Measurements from ENCODE around the gene GPR146. TPM values are rescaled to one million over a fixed set of nuclear protein-coding genes. Genes with fewer than 3 reads are reported as not detected.
"Not testable (repeated sequence)": the region's sequence is repeated elsewhere in the genome, so short reads cannot be mapped to it uniquely, and the experiment has no call there.

Gene GPR146
- polyA plus RNA-seq, 5 donors, result 4.6 to 10.8 (median 7.0) TPM

- no peak for DNase-seq
Measured at GRCh38 chr7:1056785-1057410, 12.6 kb downstream of the GPR146 start.

DNA sequence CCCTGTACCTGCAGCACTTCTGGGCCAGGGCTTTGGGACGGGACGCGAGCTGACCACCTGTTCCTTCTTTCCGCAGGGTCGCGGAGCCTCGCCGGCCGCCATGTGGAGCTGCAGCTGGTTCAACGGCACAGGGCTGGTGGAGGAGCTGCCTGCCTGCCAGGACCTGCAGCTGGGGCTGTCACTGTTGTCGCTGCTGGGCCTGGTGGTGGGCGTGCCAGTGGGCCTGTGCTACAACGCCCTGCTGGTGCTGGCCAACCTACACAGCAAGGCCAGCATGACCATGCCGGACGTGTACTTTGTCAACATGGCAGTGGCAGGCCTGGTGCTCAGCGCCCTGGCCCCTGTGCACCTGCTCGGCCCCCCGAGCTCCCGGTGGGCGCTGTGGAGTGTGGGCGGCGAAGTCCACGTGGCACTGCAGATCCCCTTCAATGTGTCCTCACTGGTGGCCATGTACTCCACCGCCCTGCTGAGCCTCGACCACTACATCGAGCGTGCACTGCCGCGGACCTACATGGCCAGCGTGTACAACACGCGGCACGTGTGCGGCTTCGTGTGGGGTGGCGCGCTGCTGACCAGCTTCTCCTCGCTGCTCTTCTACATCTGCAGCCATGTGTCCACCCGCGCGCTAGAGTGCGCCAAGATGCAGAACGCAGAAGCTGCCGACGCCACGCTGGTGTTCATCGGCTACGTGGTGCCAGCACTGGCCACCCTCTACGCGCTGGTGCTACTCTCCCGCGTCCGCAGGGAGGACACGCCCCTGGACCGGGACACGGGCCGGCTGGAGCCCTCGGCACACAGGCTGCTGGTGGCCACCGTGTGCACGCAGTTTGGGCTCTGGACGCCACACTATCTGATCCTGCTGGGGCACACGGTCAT lies 13.3 kb downstream of the GPR146 start:
- DNase-seq, result no peak

DNA sequence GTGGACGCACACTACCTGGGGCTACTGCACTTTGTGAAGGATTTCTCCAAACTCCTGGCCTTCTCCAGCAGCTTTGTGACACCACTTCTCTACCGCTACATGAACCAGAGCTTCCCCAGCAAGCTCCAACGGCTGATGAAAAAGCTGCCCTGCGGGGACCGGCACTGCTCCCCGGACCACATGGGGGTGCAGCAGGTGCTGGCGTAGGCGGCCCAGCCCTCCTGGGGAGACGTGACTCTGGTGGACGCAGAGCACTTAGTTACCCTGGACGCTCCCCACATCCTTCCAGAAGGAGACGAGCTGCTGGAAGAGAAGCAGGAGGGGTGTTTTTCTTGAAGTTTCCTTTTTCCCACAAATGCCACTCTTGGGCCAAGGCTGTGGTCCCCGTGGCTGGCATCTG lies 14.0 kb downstream of the GPR146 start:
- DNase-seq, result no peak

- no peak for DNase-seq
Measured at GRCh38 chr7:1058821-1059199, 14.5 kb downstream of the GPR146 start.

GRCh38 chr7:1059200-1060091 lies 15.1 kb downstream of the GPR146 start:
- DNase-seq, result no peak

GRCh38 chr7:1060315-1061072 lies 16.1 kb downstream of the GPR146 start:
- DNase-seq, result no peak

- DNase-seq, result no peak
Measured at GRCh38 chr7:1061180-1061579, 16.8 kb downstream of the GPR146 start.

GRCh38 chr7:1062296-1063294 lies 18.2 kb downstream of the GPR146 start:
- no peak for DNase-seq

- no peak for DNase-seq
Measured at GRCh38 chr7:1063361-1063760, 19.0 kb downstream of the GPR146 start.

DNA sequence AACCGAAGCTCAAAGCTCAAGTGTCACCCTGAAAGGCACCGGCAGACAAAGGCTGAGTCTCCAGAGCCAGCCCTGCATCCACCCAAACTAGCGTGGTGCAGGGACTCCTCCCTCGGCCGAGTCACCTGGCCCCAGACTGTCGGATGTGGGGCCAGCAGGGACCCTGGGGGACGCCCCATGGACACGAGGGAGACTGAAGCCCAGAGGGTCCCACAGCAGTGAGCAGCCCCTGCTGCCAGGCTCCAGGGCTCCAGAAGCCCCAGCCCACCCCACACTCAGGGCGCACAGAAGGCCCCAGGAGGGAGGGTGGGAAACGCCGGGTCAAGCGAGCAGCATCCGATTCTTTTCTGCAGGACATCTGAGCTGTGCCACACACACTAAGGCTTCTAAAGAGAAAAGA lies 20.2 kb downstream of the GPR146 start:
- DNase-seq, result no peak

GRCh38 chr7:1065263-1065584 lies 20.9 kb downstream of the GPR146 start:
- no peak for DNase-seq

DNA sequence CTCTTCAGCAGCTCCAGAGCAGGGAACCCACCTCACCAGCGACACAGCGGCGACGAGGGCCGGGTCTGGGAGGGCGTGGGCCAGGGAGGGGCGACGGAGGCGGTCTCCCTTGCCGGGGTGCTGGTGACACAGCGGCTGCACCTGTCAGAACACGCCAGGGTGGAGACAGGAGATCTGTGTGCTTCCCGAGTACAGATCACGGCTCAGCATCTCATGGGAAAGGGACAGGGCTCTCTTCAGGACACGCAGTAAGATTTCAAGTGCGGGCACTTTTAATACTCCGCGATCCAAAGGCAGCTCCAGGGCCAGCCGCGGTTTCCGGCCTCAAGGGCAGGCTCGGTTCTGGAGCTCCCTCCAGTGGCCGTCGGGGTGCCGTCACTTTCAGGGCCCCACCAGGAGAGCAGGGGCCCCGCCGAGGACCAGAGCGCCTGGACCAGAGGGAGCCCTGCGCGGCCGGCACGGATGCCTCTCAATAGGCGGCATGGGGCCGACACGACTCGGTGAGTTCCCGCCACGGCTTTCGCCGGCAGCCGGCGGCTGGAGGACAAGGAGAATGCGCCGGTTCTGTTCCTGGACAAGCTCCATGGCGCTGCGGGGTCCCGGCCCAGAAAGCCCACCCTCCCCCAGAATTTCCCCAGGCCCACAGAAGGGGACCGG lies 21.4 kb downstream of the GPR146 start:
- DNase-seq, result no peak

DNA sequence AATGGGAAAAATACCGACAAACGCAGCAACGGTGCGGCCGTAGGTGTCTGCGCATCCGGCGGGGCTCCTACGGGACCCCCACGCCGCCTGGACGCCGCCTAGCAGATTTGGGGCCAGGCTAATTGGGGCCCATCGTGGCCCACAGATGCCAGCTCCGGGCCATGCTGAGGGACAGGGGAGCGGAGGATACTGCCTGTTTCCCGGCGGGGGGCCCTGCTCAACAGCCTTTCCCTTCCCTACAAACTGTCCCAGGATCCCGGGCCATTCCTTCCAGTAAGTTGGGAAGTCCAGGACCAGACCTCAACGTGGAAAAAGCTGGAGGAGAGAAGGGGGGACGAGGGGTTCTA lies 21.9 kb downstream of the GPR146 start:
- DNase-seq, result no peak

DNA sequence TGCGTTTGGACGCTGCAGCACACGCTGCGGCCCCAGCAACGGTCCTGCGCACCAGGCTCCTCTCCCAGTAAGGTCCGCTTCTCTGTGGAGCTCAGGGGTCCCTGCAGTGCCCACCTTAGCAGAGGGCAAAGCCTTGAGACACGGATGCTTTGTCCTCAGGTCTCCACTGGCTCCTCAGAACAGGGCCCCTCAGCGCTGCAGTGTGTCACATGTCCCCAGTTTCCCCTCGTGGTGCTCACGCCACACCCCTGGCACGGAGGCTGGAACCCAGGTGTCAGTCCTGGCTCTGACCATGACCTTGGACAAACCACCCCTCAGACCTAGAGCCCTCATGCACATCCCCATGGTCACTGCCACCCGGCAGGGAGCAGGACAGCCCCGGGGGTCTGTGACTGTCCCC lies 23.7 kb downstream of the GPR146 start:
- DNase-seq, result no peak

GRCh38 chr7:1068619-1069018 lies 24.3 kb downstream of the GPR146 start:
- DNase-seq, result no peak

DNA sequence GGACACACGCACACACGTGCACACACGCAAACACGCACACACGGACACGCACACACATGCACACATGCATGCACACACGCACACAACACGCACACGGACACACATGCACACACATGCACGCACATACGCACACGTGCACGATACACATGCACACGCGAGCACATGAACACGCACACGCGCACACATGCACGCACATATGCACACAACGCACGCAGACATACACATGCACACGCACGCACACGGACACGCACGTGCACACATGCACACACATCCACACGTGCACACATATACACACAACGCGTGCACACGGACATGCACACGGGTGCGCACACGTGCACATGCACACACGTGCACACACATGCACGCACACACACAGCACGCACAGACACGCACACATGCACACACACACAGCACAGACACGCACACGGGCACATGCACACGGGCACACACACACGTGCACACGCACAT lies 26.2 kb downstream of the GPR146 start:
- DNase-seq, result no peak

- no peak for DNase-seq
Measured at GRCh38 chr7:1071731-1072254, 27.4 kb downstream of the GPR146 start.

- DNase-seq, result no peak
Measured at GRCh38 chr7:1073142-1073977, 29.0 kb downstream of the GPR146 start.

- DNase-seq, result not testable (repeated sequence)
Measured at GRCh38 chr7:1074018-1074417, 29.7 kb downstream of the GPR146 start.
